ENCODE results near the gene RSRC1. TPM values are rescaled to one million over a fixed set of nuclear protein-coding genes. Genes with fewer than 3 reads are reported as not detected.

Gene RSRC1
- total and polyA plus RNA-seq, 2 of the 13 experiments (the other 11 are each of a cell fraction or from before 2014, with no cell fraction given): 4.9 to 63.0 TPM

- TF ChIP-seq HINFP (CRISPR knock-in tag; IDR thresholded peaks at IDR 0.05; ENCODE audit: low read depth) (no peak), STAT6 (CRISPR knock-in tag; IDR thresholded peaks at IDR 0.05; ENCODE audit: borderline replicate concordance) (no peak), ZBTB43 (CRISPR knock-in tag; conservative IDR thresholded peaks at IDR 0.05) (no peak), ZNF550 (CRISPR knock-in tag; IDR thresholded peaks at IDR 0.05; ENCODE audit: borderline replicate concordance) (no peak)
Observed at GRCh38 chr3:158166223-158166622, 56.3 kb downstream of the RSRC1 start (continued).

- DNase-seq (ENCODE audit: low spot score) (peak; percentile 28), FAIRE-seq (no peak), ATAC-seq (no peak)
- Histone ChIP-seq H3K79me2 (ENCODE audit: insufficient read depth, low read length) (no peaks in the 10 kb centered on the region), H3K4me2 (ENCODE audit: low read depth, low read length) (no peak overlapping the region), H3K27me3 (ENCODE audit: control insufficient read depth in 1 of 2, insufficient read depth in 2 of 2, low read length in 2 of 2) (no peaks in the 10 kb centered on the region), H3K27ac (ENCODE audit: extremely low read length, insufficient read depth, low read length) (no peak overlapping the region), H3K9me3 (ENCODE audit: low read length) (no peaks in the 10 kb centered on the region), H3K4me3 (replicated peaks in 1 of 3; ENCODE audit: insufficient read depth in 1 of 3, low read depth in 2 of 3, low read length in 3 of 3) (no peak overlapping the region), H3K4me1 (ENCODE audit: insufficient read depth, low read length) (no peaks in the 10 kb centered on the region), H2AFZ (ENCODE audit: low read length) (no peak overlapping the region), H3K9ac (ENCODE audit: insufficient read depth, low read depth, low read length) (no peak overlapping the region), H4K20me1 (ENCODE audit: insufficient read depth, low read length) (no peaks in the 10 kb centered on the region), H3K36me3 (replicated peaks in 1 of 2; ENCODE audit: control insufficient read depth in 1 of 2, insufficient read depth in 2 of 2, low read length in 2 of 2) (0 out of 5 replicates have a peak, but pooled peaks cover 0 to 1% of the 10 kb centered on the region in 2 experiments)
- CTCF ChIA-PET (ENCODE audit: low intra/inter-chr PET ratio, low total read pairs): no interaction called here
- no TSS peak for BruUV-seq (replicated peaks)
- in situ Hi-C loops (cut with HindIII; ENCODE audit: extremely low pct_ligation_motif_present, low pct_unique_long_range_greater_than_20kb): no loop called here
- WGBS (ENCODE audit: low lambda C conversion rate): 93% methylated on average over 6 of the region's 6 CpGs
- POLR2A ChIA-PET: no interaction called here
- intact Hi-C loops (cut with micrococcal nuclease; ENCODE audit: unreplicated experiment): no loop called here
- TF ChIP-seq FOXP1 (IDR thresholded peaks at IDR 0.05) (no peak), FOXP1 (CRISPR knock-in tag; IDR thresholded peaks at IDR 0.05) (no peak), NFAT5 (CRISPR knock-in tag; IDR thresholded peaks at IDR 0.05) (no peak), ZNF512 (CRISPR knock-in tag; IDR thresholded peaks at IDR 0.05) (no peak), DNMT1 (CRISPR knock-in tag; IDR thresholded peaks at IDR 0.05) (no peak)
Observed at GRCh38 chr3:158167737-158168557, 58.1 kb downstream of the RSRC1 start.

Data from HepG2 (cell line).